ENCODE measurements around the gene GABPA.

The GABPA gene

DNA sequence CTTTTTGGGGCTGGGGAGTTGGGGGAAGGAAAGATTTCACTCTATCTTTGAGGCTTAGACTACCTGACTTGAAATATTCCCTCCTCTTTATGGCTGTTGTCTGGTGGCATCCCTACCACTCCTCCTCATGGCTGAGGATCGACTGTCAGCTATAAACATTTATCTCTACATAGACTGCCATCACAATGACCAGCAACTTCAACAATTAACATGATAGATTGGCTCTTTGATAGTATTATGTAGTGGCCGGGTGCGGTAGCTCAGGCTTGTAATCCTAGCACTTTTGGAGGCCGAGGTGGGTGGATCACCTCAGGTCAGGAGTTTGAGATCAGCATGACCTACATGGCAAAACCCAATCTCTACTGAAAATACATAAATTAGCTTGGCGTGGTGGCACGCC, 72.4 kb downstream of the GABPA start:
- in situ Hi-C loops (cut with MboI; ENCODE audit: low sequenced_read_pairs): no loop called here

DNA sequence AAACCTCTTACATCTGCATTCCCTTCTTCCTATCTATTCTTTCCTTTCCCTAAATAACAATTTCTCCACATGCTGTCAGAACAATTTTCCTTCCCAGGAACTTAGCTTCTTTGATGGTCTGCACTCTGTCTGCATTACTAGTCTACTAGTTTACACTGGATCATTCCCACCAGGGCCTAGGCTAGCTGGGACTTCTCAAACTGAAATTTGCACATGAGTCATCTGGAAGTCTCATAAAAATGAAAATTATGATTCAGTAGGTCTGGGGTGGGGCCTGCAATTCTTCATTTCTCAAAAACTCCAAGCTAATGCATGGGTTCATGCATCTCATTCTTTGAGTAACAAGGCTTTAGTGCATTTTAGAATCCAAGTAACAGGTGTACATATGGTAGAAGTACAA, 74.2 kb downstream of the GABPA start:
- in situ Hi-C loops (cut with MboI; ENCODE audit: low sequenced_read_pairs): no loop called here

DNA sequence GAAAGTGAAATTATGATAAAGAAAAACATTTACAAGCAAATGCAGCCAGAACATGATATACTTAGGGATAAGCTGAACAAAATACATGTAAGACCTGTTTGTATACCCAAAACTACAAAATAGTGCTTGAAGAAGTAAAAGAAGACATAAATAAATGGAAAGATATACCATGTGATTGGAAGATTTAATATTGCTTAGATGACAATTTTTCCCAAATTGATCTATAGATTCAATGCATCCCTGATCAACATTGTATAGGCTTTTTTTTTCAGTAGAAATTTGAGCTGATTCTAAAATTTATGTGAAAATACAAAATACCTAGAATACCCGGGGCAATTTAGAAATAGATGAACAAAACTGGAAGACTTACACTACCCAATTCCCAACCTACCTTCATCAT, 76.4 kb downstream of the GABPA start:
- in situ Hi-C loops (cut with MboI; ENCODE audit: low sequenced_read_pairs): no loop called here

DNA sequence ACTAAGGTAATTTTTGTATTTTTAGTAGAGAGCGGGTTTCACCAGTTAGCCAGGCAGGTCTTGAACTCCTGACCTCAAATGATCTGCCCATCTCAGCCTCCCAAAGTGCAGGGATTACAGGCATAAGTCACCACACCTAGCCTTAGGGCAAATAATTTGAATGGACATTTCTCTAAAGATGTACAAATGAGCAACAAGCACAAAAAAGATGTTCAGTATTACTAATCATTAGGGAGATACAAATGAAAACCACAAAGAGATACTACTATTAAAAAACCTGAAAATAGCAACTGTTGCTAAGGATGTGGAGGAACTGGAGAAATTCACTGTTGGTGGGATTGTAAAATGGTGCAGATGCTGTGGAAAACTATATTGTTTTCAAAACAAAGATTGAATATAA, 79.1 kb downstream of the GABPA start:
- in situ Hi-C loops (cut with MboI; ENCODE audit: low sequenced_read_pairs): no loop called here

DNA sequence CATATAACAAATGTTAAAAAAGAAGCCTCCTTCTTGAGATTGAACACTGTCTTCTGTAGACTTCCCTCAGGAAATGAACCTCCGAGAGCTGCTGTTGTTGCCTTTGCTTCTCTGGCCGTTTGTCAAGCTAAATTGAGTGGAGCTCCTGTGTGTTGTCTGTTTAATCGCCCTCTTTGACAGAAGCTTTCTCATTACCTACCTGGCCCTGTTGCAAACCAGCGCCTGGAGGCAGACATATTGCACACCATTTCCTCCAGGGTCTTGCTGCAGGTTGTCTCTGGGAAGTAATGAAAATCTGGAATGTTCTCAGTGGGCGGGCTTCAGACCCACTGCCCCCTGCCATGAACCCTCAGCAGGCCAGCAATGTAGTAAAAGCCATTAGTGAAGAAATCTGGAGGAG, 83.3 kb downstream of the GABPA start:
- in situ Hi-C loops (cut with MboI; ENCODE audit: low sequenced_read_pairs): no loop called here

DNA sequence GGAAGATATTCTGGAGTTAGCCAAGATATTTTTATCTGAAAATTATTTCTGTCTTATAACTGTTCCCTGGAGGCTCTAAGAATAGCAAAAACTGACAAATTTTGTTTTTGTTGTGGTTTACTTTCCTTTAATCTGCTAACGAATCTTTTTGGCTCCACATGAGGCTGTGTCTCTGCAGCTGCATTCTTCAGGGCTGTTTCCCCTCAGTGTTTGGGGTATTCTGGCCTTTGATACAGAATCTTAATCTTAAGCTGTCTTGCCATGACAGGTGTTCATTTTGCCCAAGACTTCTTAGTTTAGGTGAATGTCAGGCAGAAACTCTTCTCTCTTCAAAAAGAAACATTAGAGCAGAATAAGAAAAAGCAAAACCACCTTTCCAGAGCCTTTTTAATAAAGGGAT, 83.8 kb downstream of the GABPA start:
- in situ Hi-C loops (cut with MboI; ENCODE audit: low sequenced_read_pairs): no loop called here

All from HL-60/S4 treated with retinoic acid at 250 ng/mL for 4 days and 3 days (cell line).